GM18861 (cell line): ENCODE data around the gene DOK6.
"Not testable (repeated sequence)": the region's sequence is repeated elsewhere in the genome, so short reads cannot be mapped to it uniquely, and the experiment has no call there.

ENCODE experiments used
- ATAC-seq: cut with Tn5 transposase; IDR thresholded peaks from one replicate; pipeline ENCODE4 v1.9.1; 2021; ENCODE audit not compliant: unreplicated experiment

DOK6 gene

DNA sequence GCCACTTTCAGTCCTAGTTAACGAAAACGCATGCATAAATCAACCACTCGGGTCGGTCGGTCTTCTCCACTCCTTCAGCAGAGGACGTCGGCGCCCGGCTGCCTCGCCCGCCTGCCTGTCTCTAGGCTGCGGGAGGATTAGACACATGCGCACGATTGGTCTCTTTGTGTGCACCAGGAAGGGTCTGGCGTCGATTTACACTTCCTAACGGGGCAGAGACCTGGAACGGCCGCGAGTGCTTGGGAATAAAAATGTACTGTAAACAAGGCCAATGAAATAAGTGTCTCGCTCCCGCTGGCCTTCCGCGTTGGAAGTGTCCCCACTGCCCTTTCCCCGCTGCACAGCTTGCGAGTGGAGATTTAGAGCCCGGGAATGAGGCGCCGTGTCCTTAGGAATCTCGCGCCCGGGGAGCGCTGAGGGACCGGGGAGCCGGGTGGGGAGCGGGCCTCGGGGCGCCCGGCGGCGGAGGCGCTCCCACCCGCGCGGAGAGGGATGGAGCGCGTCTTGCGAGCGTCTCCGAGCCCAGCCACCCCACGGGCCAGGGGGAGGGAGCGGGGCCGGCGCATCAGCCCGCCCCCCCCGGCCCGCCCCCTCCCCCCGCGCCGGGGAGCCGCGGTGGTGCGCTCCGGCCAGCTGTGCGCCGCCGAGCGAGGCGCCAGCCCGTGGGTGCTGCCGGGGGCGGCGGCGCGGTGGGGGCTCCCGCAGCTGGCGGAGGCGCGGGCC lies at the start of gene DOK6:
Gene DOK6 (plus strand): TSS at position 636 of the 723 bp plus-strand sequence.
- ATAC-seq, result no peak

DNA sequence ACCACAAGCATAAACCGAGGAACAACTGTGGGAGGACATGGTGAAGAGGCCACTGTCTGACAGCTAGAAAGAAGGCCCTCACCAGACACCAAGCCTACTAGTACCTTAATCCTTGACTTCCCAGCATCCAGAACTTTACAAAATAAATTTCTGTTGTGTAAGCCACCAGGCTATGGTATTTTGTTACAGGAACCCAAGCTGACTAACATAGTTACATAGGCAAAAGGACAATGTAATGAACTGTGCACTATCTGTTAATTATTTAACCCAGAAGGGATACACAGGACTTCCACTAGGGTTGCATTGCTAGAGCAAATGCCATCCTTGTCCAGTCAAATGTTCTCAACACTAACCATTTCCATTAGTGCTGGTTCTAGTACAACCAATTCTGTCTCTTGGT lies 47.7 kb upstream of the DOK6 start:
- no peak for ATAC-seq

DNA sequence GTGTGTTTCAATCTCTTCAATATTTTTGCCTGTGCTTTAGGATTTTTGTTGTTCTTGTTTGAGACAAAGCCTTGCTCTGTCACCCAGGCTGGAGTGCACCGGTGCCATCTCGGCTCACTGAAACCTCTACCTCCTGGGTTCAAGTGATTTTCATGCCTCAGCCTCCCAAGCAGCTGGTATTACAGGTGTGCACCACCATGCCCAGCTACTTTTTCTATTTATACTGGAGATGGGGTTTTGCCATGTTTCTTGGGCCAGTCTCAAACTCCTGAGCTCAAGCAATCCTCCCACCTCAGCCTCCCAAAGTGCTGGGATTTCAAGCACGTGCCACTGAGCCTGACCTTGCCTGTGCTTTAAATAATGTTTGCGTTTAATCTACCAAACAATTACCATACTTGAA lies 43.1 kb upstream of the DOK6 start:
- ATAC-seq, result no peak

GRCh38 chr18:69358212-69358895 lies 42.3 kb upstream of the DOK6 start:
- ATAC-seq, result no peak

- not testable (repeated sequence) for ATAC-seq
These were observed 40.9 kb upstream of the DOK6 start for GRCh38 chr18:69359768-69360167.

GRCh38 chr18:69364930-69365329 lies 35.8 kb upstream of the DOK6 start:
- no peak for ATAC-seq

GRCh38 chr18:69365658-69366057 lies 35.0 kb upstream of the DOK6 start:
- ATAC-seq, result no peak

DNA sequence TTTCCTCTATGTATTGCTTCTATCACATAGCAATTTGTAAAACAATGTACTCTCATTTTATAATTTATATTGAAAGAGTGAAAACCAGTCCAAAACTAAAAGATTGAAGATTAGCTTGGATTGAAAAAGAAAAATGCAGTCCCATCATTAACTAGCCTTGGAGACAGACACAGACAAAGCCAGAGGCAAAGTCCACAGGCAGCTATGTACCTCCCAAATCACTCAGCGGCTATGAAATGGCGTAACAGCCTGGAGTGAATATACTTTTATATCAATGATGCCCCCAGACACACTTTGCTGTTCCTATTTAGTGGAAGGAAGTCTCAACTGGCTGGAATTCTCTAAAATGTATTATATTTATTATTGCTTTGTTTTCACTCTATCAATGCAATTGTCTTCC lies 33.6 kb upstream of the DOK6 start:
- no peak for ATAC-seq

- ATAC-seq, result no peak
These were observed 29.0 kb upstream of the DOK6 start for GRCh38 chr18:69371729-69372128.

GRCh38 chr18:69380324-69380723 lies 20.4 kb upstream of the DOK6 start:
- ATAC-seq, result no peak

DNA sequence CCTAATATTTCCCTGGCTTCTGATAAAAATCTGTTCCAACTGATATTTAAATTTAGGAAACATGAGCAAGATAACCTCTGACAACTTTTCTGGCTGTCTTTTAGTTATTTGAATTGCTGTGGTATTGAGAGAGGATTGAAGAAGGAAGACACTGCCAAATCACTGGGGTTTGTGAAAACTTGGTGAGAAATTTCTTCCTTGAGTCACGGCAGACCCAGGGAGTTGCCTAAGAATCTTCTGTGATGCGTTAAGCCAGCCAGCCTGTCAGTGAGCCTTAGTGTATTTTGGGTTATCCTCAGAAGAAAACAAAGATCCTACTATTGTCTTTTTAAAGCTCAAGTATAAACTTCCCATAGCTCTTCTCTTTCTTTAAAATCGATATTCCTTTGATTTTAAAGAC lies 17.5 kb upstream of the DOK6 start:
- no peak for ATAC-seq

GRCh38 chr18:69387186-69387585 lies 13.5 kb upstream of the DOK6 start:
- no peak for ATAC-seq

- ATAC-seq, result no peak
These were observed 12.5 kb upstream of the DOK6 start for GRCh38 chr18:69388222-69388621.

DNA sequence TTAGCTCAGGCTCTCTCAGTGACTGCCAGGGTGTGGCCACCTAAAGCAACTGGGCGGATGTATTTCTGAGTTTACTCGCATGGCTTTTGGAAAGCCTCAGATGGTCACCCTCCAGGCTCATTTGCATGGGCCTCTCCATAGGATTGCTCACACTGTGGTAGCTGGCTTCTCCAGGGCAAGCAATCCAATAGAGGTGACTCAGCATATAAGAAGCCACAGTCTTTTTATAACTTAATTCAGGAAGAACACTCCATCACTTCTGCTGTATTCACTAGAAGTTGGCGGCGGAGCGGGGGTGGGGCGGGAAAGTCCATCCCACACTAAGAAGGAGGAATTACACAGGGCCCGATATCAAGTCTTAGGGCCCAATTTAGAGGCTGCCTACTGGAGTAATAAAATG lies 3.6 kb upstream of the DOK6 start:
- no peak for ATAC-seq

- ATAC-seq, result no peak
These were observed 1.4 kb upstream of the DOK6 start for GRCh38 chr18:69399253-69399652.

DNA sequence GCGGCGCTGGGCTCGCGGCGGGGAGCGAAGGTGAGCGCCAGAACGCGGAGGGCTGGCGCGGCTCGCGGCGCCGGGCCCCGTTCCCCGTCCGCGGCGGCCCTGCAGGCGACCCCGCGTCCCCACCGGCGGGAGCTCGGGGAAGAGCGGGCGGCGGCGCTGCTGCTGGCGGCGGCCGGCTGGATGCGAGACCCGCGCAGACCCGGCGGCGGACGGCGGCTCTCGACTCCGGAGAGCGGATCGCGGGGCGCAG lies 213 bp downstream of the DOK6 start:
- ATAC-seq, result no peak

DNA sequence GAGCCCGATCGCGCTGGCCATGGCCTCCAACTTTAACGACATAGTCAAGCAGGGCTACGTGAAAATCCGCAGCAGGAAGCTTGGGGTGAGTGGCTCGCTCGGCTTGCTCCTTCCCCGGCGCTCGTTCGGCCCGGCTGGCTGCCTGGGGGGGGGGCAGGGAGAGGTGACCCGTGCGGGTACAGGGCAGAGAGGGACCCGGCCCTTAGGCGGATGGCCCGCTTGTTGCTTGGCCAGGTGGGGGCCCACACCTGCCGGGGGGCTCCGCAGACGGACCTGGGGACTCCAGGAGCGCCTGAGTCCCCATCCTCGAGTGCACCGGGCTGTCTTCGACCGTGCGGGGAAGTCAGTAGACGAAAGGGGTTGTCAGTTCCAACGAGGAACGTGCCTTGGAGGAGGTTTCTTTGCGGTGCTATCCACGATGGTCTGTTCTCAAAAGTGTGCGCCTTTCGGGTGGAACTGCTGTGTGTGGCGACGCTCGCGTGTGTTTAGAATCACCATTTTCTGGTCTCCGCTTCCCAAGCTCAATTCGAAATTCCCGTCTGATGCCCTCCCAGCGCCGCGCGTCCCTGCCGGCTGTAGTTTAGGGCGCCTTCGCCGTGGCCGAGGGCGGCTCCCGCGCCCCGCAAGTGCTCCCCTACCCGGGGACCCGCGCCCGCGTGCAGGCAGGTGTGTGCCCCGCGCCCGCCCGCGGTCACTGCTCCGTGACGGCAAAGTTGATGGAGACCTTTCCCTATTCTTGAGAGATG lies 711 bp downstream of the DOK6 start:
- no peak for ATAC-seq

- no peak for ATAC-seq
These were observed 1.4 kb downstream of the DOK6 start for GRCh38 chr18:69401972-69402532.

GRCh38 chr18:69402533-69402989 lies 1.9 kb downstream of the DOK6 start:
- no peak for ATAC-seq

DNA sequence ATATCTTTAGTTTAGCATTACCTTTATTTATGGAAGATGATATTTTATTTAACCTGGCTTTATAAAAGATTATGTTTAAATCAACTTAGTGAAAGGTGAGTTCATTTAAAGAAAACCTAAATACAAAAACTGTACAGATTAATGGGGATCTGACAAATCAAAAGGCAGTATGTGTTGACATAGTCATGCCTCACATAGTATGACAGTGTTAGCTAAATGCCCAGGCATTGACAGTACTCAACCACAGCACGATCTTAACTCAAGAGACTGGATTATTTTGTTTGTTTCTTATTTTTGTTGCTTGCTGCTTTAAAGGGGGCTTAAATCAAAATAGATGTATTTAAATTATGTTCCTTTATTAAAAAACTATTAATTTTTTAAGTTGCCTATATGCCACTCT lies 7.8 kb downstream of the DOK6 start:
- ATAC-seq, result no peak

- no peak for ATAC-seq
These were observed 10.5 kb downstream of the DOK6 start for GRCh38 chr18:69411199-69411598.

DNA sequence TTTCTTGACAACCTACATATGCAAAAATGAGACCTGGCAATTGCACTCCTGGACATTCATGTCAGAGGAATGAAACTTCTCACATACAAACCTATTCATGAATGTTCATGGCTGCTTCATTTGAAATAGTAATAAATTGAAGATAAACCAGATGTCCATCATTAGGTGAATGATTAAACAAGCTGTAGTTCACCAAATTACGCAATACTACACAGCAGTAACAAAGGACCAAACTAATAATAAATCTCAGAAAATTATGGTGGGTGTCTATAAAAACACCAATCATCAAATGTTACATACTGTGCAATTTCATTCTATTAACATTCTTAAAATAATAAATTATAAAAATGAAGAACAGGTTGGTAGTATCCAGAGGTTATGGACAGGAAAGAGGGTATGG lies 13.5 kb downstream of the DOK6 start:
- ATAC-seq, result no peak
